HG02798 (cell line): ENCODE measurements around the gene SLC29A2.
"Not testable (repeated sequence)": the region's sequence is repeated elsewhere in the genome, so short reads cannot be mapped to it uniquely, and the experiment has no call there.

ENCODE experiments used
- ATAC-seq: cut with Tn5 transposase; IDR thresholded peaks from one replicate; pipeline ENCODE4 v1.9.1; 2021; ENCODE audit warnings: mild to moderate bottlenecking; ENCODE audit not compliant: unreplicated experiment, poor library complexity

SLC29A2 gene

DNA sequence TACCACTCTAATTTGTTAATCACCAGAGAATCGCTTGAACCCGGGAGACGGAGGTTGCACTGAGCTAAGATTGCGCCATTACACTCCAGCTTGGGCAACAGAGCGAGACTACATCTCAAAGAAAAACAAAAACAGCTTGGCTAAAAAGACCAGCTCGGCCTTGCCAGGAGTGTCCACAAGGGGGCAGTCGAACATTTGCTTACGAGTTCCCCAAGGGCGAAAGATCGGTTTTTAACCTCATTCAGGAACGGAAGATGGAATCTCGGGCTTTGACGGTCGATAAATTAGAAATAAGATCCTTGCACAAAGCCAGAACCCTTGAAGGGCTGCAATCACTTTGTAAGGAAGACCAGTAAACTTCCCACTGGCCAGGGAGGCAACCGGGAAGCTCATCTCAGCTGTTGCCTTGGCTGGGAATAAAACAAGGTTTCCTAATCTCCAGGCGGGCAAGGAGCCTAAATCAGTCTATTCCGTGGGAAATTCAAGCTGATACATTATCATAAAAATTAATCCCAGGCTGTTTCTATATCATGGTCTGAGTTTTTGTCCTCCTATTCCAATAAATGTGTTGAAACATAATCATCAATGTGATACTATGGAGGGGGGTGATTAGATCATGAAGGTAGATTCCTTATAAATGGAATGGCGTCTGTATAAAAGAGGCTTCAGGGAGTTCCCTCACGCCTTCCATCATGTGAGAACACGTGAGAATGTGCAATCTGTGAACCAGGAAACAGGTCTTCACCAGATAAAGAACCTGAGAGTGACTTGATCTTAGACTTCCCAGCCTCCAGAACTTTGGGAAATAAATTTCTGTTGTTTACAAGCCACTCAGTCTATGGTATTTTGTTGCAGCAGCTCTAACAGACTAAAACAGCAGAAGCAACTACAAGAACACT lies 14.9 kb upstream of the SLC29A2 start:
- no peak for ATAC-seq

DNA sequence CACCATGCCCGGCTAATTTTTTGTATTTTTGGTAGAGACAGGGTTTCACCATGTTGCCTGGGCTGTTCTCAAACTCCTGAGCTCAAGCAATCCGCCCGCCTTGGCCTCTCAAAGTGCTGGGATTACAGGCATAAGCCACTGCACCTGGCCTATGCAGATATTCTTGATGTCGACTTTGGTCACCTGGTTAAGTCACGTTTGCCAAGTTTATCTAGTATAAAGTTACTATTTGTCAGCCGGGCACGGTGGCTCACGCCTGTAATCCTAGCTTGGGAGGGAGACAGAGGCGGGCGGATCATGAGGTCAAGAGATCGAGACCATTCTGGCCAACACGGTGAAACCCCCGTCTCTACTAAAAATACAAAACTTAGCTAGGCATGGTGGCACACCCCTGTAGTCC lies 12.8 kb upstream of the SLC29A2 start:
- not testable (repeated sequence) for ATAC-seq

DNA sequence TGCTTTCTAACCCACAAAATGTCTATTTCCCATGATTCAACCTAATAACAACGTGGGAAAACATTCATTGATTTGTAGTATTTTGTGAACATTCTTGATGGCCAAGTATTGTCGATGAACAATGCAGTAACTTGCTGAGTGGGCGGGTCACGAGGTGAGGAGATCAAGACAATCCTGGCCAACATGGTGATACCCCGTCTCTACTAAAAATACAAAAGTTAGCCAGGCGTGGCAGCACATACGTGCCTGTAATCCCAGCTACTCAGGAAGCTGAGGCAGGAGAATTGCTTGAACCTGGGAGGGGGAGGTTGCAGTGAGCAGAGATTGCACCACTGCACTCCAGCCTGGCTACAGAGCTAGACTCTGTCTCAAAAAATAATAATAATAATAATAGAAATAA lies 8.7 kb upstream of the SLC29A2 start:
- ATAC-seq = not testable (repeated sequence)

DNA sequence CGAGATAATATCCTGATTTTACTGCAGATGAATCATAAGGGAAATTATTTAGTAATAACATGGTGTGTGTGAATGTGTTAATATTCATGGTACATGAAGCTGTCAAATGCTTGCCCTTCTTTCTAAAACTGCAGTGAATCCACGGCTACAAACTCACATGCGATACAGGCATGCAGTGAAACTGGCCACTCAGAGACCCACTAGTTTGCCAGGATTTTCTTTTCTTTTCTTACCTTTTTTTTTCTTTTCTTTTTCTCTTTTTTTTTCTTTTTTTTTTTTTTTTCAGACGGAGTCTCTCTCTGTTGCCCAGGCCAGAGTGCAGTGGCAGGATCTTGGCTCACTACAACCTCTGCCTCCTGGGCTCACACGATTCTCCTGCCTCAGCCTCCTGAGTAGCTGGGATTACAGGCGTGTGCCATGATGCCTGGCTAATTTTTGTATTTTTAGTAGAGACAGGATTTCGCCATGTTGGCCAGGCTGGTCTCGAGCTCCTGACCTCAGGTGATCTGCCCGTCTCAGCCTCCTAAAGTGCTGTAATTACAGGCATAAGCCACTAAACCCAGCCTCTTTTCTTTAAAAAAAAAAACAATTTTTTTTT lies 2.2 kb upstream of the SLC29A2 start:
- ATAC-seq = not testable (repeated sequence)

DNA sequence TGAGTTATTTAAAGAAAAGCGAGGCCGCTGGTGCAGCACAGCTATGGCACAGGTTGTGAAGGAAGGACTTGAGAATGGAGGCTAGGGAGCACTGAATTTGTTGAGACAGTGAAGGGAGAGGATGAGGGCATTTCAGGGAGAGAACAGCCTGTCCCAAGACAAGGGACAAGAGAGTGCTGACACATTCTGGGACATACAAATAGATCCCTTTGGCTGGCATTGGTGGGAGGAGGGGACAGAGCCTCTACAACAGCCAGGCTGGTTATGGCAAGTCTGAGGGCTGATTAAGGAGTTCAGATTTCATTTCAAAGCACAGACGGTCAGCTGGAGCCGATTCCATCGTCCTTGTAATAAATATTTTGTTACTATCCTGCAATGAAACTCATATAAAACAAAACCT lies 1.7 kb upstream of the SLC29A2 start:
- no peak for ATAC-seq

DNA sequence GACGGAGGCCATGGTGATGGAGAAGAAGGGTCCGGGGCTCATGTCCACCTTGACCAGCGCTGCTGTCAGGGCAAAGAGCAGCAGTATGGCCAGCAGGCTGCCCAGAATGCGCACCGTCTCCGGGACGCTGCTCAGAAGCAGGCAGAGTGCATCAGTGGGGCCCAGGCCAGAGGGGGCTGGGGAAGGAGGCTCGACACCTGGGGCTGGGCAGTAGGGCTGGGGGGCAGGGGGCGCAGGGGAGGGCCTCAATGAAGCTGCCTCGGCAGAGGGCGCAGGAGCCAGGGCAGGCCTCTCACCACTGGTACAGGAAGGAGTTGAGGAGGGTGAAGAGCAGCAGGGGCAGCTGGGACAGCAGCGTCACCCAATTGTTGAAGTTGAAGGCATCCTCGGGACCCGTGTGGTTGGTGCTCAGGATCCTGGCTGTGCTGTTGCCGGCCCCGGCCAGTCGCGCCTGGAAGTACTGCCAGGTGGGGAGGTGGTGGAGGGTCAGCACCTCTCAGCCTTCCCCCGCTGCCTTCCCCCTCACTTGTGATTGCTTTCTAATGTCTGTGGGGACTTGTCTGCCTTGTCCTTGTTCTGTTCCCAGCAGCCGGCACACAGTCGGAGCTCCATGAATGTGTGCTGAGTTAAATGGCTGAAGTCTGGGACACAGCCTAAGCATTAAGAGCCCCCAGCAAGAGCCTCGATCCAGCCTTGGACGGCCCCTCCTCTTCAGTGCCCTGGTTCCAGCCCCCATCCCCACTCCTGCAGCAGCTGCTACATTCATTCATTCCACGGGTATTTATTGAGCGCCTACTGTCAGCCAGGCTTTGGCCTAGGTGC lies 2.3 kb downstream of the SLC29A2 start:
- no peak for ATAC-seq

DNA sequence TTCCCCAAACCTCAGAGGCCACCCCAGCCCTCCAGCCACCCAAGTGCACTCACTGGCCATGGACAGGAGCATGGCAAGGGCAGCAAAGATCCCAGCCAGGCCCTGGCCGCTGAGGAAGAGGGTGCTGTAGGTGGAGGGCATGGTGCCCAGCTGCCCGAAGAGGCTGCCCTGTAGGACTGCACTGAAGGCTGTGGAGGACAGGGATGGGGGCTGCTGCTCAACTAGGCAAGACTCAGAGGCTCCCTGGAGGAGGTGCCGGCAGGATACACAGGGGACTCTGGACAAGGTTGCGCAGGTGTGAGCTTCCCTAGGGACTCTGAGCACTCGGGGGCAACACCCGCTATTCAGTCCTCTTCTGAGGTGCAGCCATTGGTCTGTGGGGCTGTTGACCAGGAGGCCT lies 3.1 kb downstream of the SLC29A2 start:
- ATAC-seq = no peak

DNA sequence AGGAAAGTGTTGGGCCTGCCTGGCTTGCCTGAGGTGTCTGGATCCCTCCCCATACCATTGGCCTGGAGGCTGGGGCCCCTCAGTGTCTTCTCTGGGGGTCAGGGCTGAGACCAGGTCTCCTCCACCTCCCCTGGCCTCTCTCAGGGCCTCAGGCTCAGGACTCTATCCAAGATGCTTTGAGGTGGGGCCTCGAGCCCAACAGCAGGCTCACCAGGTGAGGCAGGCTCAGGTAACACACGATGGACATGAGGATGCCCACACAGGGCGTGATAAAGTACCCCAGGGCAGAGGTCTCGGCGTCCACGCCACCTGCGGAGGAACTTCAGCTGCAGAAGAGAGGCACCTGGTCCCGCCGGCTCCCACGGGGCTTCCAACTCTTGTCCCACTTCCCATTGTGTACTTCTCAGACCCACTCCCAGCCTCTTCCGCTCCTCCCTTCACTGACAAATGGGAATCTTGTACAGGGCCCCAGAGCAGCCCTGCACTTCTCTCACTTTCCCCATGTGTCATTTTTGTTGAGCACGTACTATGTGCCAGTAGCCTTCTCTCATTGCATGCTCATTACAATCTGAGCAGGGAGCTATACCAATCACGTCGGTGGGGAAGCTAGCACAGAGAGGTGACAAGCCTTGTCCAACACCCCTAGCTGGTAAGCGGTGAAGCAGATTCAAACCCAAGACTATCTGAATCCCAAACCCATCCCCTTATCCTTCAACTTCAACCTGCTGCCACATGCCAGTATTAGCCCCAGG lies 3.8 kb downstream of the SLC29A2 start:
- ATAC-seq = no peak

DNA sequence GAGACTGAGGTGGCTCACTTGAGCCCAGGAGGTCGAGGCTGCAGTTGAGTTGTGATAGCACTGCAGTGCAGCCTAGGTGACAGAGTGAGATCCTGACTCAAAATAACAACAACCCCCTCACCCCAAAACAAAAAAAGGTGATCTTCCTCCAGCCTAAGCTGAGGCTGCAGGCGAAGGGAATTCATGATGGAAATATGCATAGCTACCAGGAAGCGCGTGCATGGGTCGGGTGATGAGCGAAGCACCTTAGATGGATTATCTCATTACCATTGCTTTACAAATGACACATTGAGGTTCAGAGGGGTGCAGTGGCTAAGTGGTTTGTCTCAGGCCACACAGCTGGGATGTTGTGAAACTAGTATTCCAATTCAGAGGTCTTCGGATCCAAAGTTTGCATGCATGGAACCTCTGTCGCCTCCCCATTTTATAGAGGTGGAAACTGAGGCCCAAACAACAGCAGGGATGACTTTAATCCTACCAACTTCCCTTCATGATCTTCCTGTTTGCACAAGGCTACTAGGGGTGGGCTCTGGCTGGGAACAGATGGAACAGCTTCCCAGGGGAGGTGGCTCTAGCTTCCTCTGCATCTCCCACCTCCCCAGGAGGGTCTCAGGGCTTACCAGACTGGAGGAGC lies 4.6 kb downstream of the SLC29A2 start:
- ATAC-seq = no peak

DNA sequence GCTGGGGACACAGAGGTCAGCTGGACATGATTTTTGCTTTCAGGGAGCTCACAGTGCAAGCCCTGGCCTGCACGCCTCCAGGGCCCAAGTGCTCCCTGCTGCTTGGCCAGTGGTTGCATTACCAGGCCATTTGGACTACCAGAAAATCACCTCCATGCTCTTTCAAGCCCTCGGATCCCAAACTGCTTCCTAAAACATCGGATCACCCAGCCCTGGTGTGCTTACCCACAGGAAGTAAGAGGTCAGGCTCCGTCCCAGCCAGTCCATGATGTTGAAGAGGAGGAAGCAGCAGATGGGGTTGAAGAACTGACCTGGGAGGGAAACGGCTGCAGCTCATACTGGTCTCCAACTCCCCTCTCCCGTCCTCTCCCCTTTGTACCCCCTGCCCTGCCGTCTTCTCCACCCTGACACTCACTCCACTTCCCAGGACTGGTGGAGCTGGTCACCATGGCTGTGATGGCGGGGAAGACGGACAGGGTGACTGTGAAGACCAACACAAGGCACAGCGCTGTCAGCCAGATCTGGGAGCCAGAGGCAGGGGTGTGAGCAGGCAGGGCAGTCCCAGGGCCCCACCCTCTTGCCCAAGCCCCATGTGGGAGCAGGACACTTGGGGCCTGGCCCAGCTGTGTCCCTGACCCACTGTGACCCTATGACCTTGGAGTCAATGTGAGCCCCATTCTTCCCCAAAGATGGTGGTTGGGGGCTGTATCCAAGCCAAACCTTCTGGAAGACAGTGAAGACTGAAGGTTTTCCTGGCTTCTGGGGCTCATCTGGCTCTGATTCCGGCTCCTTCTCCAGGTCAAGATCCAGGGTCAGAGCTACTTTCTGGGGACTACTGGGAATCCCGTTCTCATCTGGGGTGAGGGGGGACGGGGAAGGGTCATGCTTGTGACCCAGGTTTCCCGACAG lies 5.6 kb downstream of the SLC29A2 start:
- ATAC-seq = no peak

DNA sequence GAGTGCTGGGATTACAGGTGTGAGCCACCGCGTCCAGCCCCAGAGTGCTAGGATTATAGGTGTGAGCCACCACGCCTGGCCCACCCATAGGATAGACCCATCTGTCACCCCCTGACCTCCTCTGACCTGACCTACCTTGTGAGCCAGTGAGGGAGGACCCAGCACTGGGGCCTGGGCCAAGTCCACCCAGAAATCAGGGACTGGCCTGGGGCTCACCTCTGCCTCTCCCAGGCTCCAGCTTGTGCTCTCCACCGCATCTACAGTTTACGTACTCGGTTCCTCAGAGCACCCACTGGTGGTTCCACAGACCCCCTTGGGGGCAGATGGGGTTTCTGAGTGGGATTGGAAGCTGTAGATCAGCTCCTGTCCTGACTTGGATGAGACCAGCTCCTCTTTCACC lies 6.4 kb downstream of the SLC29A2 start:
- no peak for ATAC-seq

DNA sequence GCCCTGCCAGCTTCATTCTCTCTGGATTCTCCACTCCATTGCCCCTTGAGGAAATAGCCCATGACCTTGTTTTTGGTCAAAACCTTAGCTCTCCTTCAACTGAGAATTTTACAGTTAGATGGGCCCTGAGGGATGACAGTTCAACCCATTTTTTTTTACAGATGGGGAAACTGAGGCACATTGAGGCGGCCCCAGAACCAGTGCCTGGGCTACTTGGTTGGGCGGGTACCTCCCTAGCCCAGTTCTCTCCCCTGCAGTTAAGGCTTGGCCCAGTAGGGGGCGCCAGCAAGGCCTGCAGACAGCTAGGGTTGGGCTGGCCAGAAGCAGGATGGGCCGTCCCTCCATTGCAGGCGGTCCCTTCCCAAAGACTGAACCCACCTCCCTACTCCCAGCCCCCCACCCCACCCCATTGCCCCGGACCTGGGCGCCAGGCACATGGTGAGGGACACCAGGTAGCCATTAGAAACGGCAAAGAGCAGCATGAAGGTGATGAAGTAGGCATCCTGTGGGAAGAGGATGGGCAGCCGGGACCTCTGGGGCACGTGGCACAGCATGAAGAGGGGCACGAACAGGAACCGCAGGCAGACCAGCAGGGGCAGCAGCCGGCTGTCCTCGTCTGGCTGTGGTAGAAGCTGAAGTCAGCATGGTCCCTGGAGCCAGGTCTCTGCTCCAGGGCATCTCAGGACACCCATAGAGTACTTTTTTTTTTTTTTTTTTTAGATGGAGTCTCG lies 7.6 kb downstream of the SLC29A2 start:
- no peak for ATAC-seq

DNA sequence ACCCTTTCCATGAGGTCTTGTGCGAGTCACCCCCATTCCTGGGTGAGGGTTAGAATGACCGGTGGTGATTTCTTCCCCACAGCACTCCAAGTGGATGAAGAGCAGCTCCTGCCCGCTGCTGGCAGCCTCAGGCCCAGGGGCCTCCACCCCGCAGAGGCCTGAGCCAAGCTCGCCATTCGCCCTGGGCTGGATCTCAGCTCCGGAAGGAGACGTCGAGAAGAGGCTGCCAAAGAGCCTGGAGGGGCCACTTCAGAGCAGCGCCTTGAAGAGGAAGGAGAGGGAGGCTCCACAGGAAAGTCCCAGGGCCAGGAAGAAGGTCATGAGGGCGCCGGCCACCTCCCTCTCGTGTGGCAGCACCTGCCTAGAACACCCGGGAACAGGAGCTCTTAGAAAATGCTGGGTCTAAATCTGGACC lies 8.4 kb downstream of the SLC29A2 start:
- ATAC-seq = no peak

DNA sequence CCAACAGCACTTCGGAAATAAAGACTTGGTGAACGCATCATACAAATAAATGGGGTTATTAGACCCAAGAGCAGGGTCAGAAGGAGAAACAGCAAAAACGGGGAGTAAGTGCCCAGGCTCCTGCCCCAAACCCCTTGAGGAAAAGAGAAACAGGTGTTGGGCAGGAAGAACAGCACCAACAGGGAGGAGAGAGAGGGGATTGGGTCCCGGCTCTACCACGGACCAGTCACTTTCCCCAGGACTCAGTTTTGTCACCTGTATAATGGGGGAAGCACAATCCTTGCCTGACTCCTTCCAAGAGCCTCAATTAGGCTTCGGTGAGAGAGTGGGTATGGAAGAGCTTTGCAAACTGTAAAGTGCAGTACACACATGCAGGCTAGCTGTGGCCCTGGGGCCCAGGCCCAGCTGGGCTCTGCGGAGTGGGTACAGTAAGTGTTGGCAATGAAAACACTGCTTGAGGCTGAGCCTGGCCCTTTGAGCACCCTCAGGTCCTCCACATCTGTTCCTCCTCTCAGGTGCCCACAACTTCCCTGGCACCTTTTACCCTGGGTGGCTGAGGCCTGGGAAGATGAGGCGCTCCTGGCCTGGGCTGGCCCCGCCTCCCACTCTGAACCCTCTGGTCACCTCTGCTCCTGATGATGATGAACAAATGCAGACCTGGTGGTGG lies 8.9 kb downstream of the SLC29A2 start:
- ATAC-seq = no peak

DNA sequence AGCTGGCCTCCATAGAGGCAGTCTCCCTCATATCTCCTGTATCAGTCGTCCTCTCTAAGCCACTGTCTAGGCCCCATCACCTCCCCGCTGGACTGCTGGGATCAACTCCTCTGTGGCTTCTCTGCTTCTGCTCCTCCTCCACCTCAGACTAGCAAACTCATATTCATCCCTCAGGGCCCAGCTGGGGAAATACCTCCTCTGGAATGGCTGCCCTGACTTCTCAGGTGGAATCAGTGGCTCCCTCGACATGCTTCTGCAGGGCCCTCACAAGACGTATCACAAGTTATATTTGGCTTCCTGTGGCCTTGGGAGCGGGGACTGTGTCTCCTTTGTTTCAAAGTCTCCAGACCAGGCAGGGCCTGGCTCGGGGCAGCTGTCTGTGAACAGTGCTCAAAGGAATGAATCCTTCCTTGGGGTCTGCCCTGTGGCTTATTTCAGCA lies 10.0 kb downstream of the SLC29A2 start:
- ATAC-seq = no peak

DNA sequence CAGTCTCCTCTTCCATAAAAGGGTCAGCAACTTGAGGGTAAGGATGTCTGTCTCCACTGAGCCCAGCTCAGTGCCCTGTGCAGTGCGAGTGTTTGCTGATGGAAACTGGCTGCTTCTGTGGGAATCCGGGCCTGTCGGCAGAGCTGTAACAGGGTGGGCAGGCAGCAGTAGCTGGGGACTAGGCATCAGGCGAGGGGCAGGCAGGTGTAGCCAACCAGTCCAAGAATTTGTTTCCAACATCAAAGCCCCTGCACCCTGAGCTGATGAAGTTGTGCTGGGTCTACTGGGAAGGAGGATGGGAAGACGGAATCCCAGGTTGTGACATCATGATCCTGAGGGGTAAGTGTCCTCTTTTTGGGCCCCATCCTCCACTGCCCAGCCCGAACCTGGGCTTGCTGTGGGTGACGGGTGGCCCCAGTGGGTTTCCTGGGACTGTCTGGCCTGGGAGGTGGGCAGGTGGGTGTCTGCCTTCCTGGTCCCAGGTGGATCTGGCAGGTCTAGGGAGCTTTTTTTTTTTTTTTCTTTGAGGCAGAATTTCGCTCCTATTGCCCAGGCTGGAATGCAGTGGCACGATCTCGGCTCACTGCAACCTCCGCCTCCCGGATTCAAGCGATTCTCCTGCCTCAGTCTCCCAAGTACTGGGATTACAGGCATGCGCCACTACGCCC lies 11.0 kb downstream of the SLC29A2 start:
- no peak for ATAC-seq

DNA sequence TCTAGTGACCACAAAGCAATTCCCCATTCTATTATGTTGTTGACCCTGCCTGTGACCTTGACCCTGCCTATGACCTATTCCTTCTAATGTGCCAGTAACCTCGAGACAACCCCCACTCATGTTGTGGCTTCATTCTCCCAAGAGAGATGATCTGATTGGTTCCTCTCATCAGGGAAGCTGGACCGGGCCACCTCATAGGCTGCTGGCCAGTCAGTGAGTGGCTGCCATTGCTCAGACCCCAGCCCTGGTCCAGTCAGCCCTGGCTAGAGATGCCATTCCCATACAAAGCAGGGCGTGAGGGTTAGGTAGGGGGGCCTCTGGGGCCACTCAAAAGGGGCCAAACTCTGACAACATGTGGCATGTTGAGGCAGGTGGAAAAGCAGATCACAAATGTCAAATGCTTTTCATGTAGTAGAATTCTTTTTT lies 11.9 kb downstream of the SLC29A2 start:
- no peak for ATAC-seq
